NCI-H748 (cell line): ENCODE measurements around the gene ADGRG6.

Experiments used
- DNase-seq: peaks from one replicate; lab custom pipeline; 2025; ENCODE audit not compliant: unreplicated experiment; lab: John Stamatoyannopoulos, UW

ADGRG6 gene

DNA sequence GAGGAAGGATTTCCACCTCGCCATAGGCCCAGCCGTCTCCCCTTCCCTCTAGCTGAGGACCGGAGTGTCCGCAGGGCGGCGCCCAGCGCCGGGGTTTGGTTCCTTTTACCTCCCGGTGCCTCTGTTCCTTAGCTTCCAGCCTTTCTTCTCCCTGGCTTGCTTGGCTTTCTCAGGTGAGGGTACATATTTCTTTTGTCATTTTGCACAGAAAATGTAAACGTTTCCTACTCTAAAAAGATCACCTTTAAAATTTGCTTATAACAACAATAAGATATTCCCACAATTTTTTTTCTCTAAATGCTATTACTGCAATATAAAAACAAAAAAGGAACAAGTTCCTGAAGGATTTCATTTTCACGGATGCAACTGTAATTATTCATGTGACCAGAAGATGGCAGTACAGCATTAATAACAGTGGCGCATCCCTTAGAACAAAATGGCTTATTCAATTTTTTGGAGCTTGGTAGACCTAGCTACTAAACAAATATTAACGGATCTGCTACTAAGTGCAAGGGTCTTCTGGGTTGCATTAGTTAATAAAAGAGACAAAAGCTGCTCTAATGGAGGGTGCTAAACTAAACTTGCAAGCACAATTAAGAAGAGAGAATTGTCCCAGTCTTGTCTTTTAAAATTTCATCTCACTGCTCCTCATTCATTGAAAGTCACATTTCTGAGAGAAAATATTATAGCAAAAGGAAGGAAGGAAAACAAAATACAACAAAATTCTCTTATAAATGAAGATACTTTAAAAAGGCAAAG is 172.9 kb downstream of the ADGRG6 start:
- DNase-seq, result peak; percentile 38

DNA sequence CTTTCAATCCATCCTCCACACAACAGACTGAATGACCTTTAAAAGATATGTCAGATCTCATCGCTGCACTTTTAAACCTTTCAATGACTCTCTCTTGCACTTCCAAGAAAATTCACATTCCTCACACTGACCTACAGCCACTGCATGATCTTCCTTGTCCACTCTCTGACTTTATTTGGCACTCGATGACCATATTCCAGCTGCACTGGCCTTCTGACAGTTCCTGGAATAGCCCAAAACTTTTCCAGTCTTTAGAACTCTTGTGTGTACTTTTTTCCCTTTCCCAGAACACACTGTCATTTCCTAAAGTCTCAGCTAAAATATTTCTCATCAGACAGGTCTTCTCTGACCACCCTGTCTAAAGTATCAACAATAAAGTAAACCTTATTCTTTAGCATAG is 174.6 kb downstream of the ADGRG6 start:
- no peak for DNase-seq

DNA sequence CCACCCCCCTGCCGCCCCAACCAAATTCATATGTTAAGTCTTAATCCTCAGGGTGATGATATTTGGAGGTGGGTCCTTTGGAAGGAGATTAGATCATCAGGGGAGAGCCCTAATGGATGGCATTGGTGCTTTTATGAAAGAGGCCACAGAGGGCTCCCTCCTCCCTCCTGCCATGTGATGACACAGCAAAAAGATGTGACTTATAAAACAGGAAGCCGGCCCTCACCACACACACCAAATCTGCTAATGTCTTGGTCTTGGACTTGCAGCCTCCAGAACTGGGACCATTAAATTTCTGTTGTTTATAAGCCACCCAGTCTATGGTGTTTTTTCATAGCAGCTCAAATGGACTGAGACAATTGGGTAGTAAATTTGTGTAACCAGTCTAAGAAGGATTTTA is 176.3 kb downstream of the ADGRG6 start:
- peak; percentile 2 for DNase-seq

DNA sequence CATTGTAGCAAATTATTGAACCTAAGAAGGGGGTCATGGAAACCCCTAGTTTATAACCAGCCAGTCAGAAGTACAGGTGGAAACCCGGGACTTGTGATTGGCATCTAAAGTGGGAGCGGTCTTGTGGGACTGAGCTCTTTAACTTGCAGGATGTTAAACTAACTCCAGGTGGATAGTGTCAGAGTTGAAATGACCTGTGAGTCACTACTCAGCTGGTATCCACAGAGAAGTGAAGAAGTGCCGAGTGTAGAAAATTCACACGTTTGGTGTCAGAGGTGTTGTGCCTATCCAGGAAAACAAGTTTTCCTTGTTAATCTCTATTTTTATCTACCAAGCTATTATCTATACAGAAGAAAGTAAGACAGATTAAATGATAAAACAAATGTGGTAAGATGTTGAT is 179.7 kb downstream of the ADGRG6 start:
- DNase-seq, result no peak

DNA sequence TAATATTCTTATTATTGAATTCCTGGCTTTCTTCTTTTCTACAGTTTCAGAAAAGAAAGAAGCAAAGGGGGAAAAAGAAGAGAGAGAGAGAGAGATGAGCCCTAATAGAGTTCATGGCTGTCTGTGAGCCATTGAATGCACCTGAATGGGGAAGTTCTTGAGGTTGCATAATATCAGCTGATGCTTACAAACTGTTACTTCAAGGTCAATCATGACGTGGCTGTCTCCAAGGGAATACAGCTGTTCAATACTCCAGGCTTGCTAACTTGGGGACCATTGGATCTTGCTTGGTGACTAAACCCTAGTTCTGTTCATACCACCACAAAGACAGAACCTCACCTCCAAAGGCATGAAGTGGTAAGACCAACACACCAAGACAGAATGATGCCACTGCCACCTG is 180.4 kb downstream of the ADGRG6 start:
- no peak for DNase-seq

DNA sequence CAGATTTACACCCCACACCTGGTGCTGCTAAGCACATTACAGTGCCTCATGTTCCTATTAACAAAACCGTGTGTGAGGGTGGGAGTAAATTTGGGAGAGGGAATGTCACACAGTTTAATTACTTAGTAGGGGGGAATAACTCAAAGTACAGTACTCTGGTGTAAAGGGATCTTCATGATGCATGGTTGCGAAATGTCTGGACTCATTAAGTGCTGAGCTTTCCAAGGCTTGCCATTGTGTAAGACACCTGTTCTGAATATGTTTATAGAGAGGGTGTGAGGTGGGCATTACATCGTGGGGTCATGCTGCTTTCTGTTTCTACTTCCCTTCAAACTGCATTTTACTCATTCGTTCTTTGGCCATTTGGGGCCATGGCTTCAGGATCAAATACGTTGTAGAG is 181.2 kb downstream of the ADGRG6 start:
- DNase-seq, result no peak

DNA sequence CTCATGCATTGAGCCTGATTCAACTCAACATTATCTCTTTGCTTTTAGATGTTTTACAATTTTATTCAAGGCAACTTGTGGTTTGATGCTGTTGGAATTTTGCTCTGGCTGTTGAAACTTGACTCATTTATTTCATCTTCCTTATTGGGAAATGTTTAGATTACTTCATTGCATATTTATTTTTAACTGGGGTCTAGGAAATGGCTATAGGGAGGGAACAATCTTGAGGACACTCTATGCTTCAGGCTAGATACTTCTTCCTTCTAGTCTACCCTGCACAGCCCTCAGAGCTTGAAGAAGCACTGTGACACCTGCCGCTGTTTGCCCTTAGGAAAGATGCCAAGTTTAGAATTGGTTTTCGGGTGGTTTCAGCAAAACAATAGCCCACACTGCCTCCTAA is 183.4 kb downstream of the ADGRG6 start:
- no peak for DNase-seq

DNA sequence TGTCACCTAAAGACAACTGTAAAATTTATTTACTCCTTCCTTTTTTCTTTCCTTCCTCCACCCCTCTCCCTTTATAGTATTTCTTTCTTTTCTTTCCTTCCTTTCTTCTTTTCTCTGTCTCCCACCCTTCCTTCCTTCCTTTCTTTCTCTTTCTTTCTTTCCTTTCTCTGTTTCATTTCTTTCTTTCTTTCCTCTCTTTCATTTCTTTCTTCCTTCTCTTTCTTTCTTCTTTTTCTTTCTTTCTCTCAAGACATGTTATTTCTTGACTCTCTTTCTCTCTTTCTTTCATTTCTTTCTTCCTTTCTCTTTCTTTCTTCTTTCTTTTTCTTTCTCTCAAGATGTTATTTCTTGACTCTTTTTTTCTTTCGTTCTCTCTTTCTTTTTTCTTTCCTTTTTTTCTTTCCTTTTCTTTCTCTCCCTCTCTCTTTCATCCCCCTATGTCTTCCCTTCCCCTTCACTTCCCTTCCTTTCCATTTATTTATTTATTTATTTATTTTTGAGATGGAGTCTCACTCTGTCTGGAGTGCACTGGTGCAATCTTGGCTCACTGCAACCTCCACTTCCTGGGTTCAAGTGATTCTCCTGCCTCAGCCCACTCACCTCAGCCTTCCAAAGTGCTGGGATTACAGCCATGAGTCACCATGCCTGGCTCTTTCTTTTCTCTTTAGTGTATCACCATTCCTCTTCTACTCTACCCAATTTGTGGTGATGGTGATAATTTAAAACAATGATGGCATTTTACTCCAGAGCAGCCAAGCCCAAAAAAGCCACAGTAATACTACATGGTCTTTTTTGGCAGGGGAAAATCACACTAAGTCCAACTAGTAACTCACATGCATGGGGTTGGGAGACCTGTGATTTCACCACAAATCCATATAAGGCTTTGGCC is 188.2 kb downstream of the ADGRG6 start:
- no peak for DNase-seq
